SK-N-MC (cell line): ENCODE results near the gene TYRP1.

Experiments used
- EZH2 ChIP-seq: fragments of 200-600 bp; sonication (generic); IDR thresholded peaks from one replicate; pipeline ENCODE4 v1.6.1; 2017; ENCODE audit warnings: antibody characterized with exemption
- FOXP2 ChIP-seq: optimal IDR thresholded peaks from 2 replicates; pipeline ENCODE3; 2011; ENCODE audit warnings: mild to moderate bottlenecking, moderate library complexity; ENCODE audit not compliant: insufficient read depth; ENCODE audit errors: extremely low read length, control extremely low read depth
- POLR2AphosphoS5 ChIP-seq: IDR thresholded peaks from 2 replicates; pipeline ENCODE4 v1.6.1; 2012; ENCODE audit warnings: mild to moderate bottlenecking, low read depth, low read length, borderline replicate concordance

DNA sequence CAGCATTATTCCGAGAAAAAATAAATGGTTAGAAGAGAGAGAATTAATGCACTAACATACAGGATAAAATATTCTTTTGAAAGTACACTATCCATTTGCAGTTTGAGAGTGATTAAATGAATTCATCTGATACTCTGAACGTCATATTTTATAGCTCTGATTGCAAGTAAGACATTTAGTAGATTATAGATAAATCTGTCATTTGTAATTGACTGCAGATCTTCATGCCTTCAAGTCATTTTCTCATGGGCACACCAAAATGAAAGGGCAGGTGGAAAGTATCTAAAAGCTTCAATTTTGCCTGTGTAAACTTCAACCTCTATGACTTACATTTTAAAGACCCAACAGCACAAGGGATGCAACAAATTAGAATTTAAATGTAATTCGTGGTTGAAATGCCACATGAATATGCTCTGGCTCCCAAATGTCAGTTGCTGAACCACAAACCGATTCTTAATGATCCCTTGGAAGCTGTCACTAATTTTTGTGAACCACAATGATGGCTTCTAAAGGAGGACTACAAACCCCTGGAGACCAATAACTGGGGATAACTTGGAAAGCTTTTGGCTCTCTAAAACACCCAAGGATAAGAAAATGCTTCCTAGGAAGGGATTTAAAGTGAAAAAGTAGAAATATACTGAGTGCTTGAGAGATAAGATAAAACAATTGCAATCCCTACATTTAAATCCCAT lies 3.9 kb downstream of the TYRP1 start:
- TF ChIP-seq EZH2 (no peak), POLR2AphosphoS5 (peak; percentile 45; the same call in 1 of the 2 replicates), FOXP2 (no peak)
